Fibroblast of villous mesenchyme (primary cell): ENCODE data around the gene KMT2B. TPM values are rescaled to one million over a fixed set of nuclear protein-coding genes. Genes with fewer than 3 reads are reported as not detected.

Source experiments
- DNase-seq: peaks from one replicate; pipeline ENCODE4 v3.0.0-alpha.2; 2010; ENCODE audit warnings: low read depth
- H3K4me3 ChIP-seq: 2 replicates; pipeline ENCODE4 v1.5.1; 2011; ENCODE audit warnings: low read depth, mild to moderate bottlenecking, low read length
- CTCF ChIP-seq: IDR thresholded peaks from 2 replicates; pipeline ENCODE4 v1.5.1; 2012; ENCODE audit warnings: low read depth, mild to moderate bottlenecking, low read length; ENCODE audit not compliant: insufficient read depth
- total RNA-seq: library from RNA; depleted of rRNA; stranded (reverse); fragments of >200 nt; gene quantifications from 2 replicates; pipeline ENCODE4 v1.2.3, GENCODE V29; 2012

Gene KMT2B
- total RNA-seq, 1 donor: 5.6 TPM

- H3K4me3 ChIP-seq: no peak overlapping the region
- TF ChIP-seq CTCF: no peak
- DNase-seq: no peak
Observed at GRCh38 chr19:35780717-35781116, 62.9 kb downstream of the KMT2B start.

GRCh38 chr19:35781650-35782049 is 63.8 kb downstream of the KMT2B start:
- DNase-seq: no peak
- no peak for TF ChIP-seq CTCF
- H3K4me3 ChIP-seq: no peak overlapping the region

GRCh38 chr19:35782589-35782988 is 64.8 kb downstream of the KMT2B start:
- DNase-seq: no peak
- H3K4me3 ChIP-seq: no peak overlapping the region
- TF ChIP-seq CTCF: no peak

GRCh38 chr19:35783469-35784434 is 65.9 kb downstream of the KMT2B start:
- H3K4me3 ChIP-seq: no peak overlapping the region
- TF ChIP-seq CTCF: no peak
- no peak for DNase-seq

- no peak for TF ChIP-seq CTCF
- DNase-seq: no peak
Observed at GRCh38 chr19:35784503-35785338, 66.9 kb downstream of the KMT2B start.

GRCh38 chr19:35785339-35785627 is 67.5 kb downstream of the KMT2B start:
- no peak overlapping the region for H3K4me3 ChIP-seq
- no peak for TF ChIP-seq CTCF
- DNase-seq: no peak

More at GRCh38 chr19:35784503-35785338, 66.9 kb downstream of the KMT2B start:
- no peak overlapping the region for H3K4me3 ChIP-seq
